Transverse colon (tissue), 4 donors: ENCODE data around the gene PDE4D.

Source experiments
- CTCF ChIP-seq, 5 experiments: fragments of 200-600 bp in 3 of 5; fragments of 450-650 bp in 2 of 5; sonication (generic) in 3 of 5; IDR thresholded peaks; 1 replicate in 2 of 5; 2 replicates in 3 of 5; pipeline ENCODE4 v1.5.1; 2016 to 2017; ENCODE audit warnings: antibody characterized with exemption in 5 of 5, inconsistent platforms in 3 of 5, mild to moderate bottlenecking in 2 of 5, moderate library complexity in 1 of 5
- EP300 ChIP-seq: sonication (generic); formaldehyde crosslinking; IDR thresholded peaks from one replicate; pipeline ENCODE4 v1.6.1; 2017; ENCODE audit warnings: antibody characterized with exemption, low read depth
- POLR2A ChIP-seq: fragments of 450-650 bp; IDR thresholded peaks from one replicate; pipeline ENCODE4 v1.6.1; 2016; ENCODE audit warnings: antibody characterized with exemption, mild to moderate bottlenecking, moderate library complexity
- POLR2AphosphoS5 ChIP-seq, 3 donors: sonication (generic); formaldehyde crosslinking; IDR thresholded peaks; one replicate each; pipeline ENCODE4 v1.6.1; 2016; ENCODE audit warnings: antibody characterized with exemption in 3 of 3

DNA sequence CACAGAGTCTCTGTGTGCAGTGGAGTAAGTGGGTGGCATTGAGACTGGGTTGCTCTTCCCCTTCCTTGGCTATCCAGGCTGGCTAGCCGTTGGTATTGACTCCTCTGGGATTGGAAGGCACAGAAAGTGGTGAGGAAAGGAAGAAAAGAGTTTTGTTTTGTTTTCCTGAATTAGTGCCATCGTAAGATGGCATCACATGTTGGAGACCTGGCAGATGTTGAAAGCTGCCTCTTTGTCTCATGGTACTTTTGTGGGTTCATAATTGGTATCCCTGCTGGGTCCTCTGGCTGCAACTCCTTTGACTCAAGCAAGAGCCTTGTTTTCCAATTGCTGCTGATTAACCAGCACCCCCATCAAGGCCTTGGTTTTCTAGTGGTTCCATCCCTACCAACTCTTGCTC, 293.8 kb downstream of the PDE4D start:
- TF ChIP-seq CTCF (IDR thresholded peaks at IDR 0.05): no peak
- TF ChIP-seq POLR2AphosphoS5 (IDR thresholded peaks at IDR 0.05): no peak
- no peak for TF ChIP-seq EP300
- no peak for TF ChIP-seq POLR2A
